Thyroid gland (tissue), 4 donors: ENCODE measurements around the gene FGGY. TPM values are rescaled to one million over a fixed set of nuclear protein-coding genes. Genes with fewer than 3 reads are reported as not detected.

ENCODE experiments used
- DNase-seq, 2 donors: peaks; one replicate each; pipeline ENCODE4 v3.0.0-alpha.2; 2019
- H3K27ac ChIP-seq, 3 donors: fragments of 200-600 bp; sonication (generic); 1 replicate in 2 of 3; 2 replicates in 1 of 3; pipeline ENCODE4 v1.5.1; 2016 to 2019; ENCODE audit warnings: mild to moderate bottlenecking in 1 of 3, moderate library complexity in 1 of 3
- H3K27me3 ChIP-seq: fragments of 200-600 bp; sonication (generic); one replicate; pipeline ENCODE4 v1.5.1; 2019
- H3K36me3 ChIP-seq, 2 donors: fragments of 200-600 bp; sonication (generic); one replicate each; pipeline ENCODE4 v1.5.1; 2016 to 2019
- H3K4me1 ChIP-seq, 2 donors: fragments of 200-600 bp; sonication (generic); one replicate each; pipeline ENCODE4 v1.5.1; 2017 to 2019
- H3K4me3 ChIP-seq, 3 donors: fragments of 200-600 bp; sonication (generic); replicated peaks in 1 of 3; 1 replicate in 2 of 3; 2 replicates in 1 of 3; pipeline ENCODE4 v1.5.1; 2016; ENCODE audit warnings: mild to moderate bottlenecking in 1 of 3
- H3K9me3 ChIP-seq: fragments of 200-600 bp; sonication (generic); one replicate; pipeline ENCODE4 v1.5.1; 2017
- POLR2A ChIP-seq, 2 donors: fragments of 450-650 bp; IDR thresholded peaks; one replicate each; pipeline ENCODE4 v1.6.1; 2017; ENCODE audit warnings: antibody characterized with exemption in 2 of 2, mild to moderate bottlenecking in 2 of 2, moderate library complexity in 1 of 2
- WGBS, 2 donors: methylation state at CpG; one replicate each; pipeline ENCODE4 v1.1.5; 2017; 5-methylcytosine and 5-hydroxymethylcytosine counted together
- intact Hi-C: fragments of 100-400 bp; cut with DNase I; formaldehyde crosslinking; loops from one replicate; pipeline ENCODE4 v1.15.1; 2023
- total RNA-seq, 4 donors: library from RNA; depleted of rRNA; stranded (reverse); fragments of >200 nt; gene quantifications; one replicate each; pipeline ENCODE4 v1.2.3, GENCODE V29; 2016
- TF ChIP-seq, protein P1 (sequence below), 6 experiments: fragments of 200-600 bp in 3 of 6; fragments of 450-650 bp in 3 of 6; sonication (generic) in 3 of 6; IDR thresholded peaks; one replicate each; pipeline ENCODE4 v1.5.1; 2016 to 2019; ENCODE audit warnings: antibody characterized with exemption in 6 of 6, mild to moderate bottlenecking in 2 of 6, inconsistent platforms in 1 of 6, moderate library complexity in 1 of 6

FGGY gene
- total RNA-seq, 4 donors from 2014 or later = 24.6 to 46.1 (median 36.4) TPM

DNA sequence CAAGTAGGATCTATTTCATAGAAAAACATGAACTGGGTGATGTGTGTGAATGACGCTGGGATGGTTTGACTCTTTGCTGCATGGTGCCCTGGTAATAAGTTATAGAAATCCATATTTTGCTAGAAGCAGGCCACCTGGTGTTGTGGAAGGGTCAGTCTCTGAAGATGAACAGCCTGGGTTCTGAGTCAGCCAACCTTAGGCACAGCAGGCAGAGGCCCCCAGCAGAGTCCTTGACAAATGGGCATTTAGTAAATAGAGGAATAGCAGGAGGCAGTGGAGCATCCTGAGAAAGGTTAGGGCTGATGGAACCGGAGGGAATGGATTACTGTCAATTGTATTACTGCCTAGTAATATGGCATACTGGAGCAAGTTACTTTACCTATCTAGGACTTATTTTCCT is 20.9 kb downstream of the FGGY start:
- H3K36me3 ChIP-seq = no peaks in the 10 kb centered on the region
- H3K27ac ChIP-seq = no peak overlapping the region
- no peak for TF ChIP-seq POLR2A (IDR thresholded peaks at IDR 0.05)
- DNase-seq = no peak
- peaks cover 21 to 29% of the 10 kb centered on the region in 2 donors for H3K4me1 ChIP-seq
- H3K9me3 ChIP-seq = no peaks in the 10 kb centered on the region
- H3K4me3 ChIP-seq = no peak overlapping the region
- WGBS, 2 donors = 64 to 97% methylated on average over 2 of the region's 2 CpGs
- intact Hi-C loops = no loop called here
- H3K27me3 ChIP-seq = no peaks in the 10 kb centered on the region

DNA sequence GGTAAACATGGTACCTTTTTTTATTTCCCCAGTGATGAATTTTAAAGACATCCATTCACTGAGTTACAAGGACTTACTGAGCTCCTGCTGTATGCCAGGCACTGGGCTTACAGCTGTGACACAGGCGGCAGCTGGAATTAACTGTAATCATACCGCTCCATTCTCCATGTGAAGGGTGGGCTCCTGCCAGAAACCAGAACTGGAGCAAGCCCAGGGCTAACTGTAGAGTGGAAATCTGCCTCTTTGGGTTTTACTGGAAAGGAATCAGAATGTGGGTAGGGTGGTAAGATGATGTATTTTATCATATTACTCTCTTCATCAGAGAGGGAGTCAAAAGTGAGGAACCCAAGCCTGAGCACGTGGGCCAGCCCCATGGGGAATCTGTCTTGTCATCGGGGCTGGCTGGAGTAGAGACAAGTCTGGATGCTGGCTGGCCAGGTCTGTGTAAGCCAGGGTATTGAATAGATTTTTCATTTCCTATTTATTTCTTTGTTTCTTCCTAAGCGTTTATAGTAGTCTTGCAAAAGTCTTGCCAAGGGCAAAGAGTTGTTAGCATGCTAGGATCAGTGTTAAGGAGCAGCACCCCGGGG is 21.5 kb downstream of the FGGY start:
- no peak for DNase-seq
- no peak overlapping the region for H3K27ac ChIP-seq
- no peak overlapping the region for H3K4me3 ChIP-seq
- H3K27me3 ChIP-seq = no peaks in the 10 kb centered on the region
- H3K4me1 ChIP-seq = peaks cover 21 to 29% of the 10 kb centered on the region in 2 donors
- intact Hi-C loops = no loop called here
- no peaks in the 10 kb centered on the region for H3K9me3 ChIP-seq
- no peak for TF ChIP-seq POLR2A (IDR thresholded peaks at IDR 0.05)
- TF ChIP-seq, protein P1, sequence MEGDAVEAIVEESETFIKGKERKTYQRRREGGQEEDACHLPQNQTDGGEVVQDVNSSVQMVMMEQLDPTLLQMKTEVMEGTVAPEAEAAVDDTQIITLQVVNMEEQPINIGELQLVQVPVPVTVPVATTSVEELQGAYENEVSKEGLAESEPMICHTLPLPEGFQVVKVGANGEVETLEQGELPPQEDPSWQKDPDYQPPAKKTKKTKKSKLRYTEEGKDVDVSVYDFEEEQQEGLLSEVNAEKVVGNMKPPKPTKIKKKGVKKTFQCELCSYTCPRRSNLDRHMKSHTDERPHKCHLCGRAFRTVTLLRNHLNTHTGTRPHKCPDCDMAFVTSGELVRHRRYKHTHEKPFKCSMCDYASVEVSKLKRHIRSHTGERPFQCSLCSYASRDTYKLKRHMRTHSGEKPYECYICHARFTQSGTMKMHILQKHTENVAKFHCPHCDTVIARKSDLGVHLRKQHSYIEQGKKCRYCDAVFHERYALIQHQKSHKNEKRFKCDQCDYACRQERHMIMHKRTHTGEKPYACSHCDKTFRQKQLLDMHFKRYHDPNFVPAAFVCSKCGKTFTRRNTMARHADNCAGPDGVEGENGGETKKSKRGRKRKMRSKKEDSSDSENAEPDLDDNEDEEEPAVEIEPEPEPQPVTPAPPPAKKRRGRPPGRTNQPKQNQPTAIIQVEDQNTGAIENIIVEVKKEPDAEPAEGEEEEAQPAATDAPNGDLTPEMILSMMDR (IDR thresholded peaks at IDR 0.05) = no peak
- H3K36me3 ChIP-seq = no peaks in the 10 kb centered on the region
- WGBS, 2 donors = 74 to 83% methylated on average over 6 of the region's 6 CpGs

DNA sequence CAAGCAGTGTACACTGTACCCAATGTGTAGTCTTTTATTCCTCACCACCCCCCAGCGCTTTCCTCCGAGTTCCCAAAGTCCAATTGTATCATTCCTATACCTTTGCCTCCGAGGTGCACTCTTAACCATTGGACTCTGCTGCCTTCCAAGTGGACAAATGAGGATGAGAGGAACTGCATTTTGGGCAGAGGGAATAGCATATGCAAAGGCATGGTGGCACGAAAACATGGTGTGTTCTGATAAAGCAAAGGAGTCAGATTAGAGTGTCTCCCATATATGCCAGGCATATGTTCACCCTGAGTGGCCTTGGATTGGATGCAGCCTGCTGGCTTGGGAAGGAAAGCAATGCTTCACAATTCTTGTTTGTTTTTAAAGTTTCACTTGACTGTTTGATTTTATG is 25.5 kb downstream of the FGGY start:
- intact Hi-C loops = no loop called here
- Histone ChIP-seq H3K27ac (no peak overlapping the region), H3K4me3 (no peak overlapping the region), H3K9me3 (no peaks in the 10 kb centered on the region), H3K36me3 (no peaks in the 10 kb centered on the region), H3K4me1 (peaks cover under 1 to 4% of the 10 kb centered on the region in 2 donors), H3K27me3 (no peaks in the 10 kb centered on the region)
- no peak for TF ChIP-seq POLR2A (IDR thresholded peaks at IDR 0.05)
- TF ChIP-seq, protein P1 (IDR thresholded peaks at IDR 0.05) = no peak
- DNase-seq = no peak
- WGBS, 2 donors = 96 to 97% methylated on average over 4 of the region's 4 CpGs

DNA sequence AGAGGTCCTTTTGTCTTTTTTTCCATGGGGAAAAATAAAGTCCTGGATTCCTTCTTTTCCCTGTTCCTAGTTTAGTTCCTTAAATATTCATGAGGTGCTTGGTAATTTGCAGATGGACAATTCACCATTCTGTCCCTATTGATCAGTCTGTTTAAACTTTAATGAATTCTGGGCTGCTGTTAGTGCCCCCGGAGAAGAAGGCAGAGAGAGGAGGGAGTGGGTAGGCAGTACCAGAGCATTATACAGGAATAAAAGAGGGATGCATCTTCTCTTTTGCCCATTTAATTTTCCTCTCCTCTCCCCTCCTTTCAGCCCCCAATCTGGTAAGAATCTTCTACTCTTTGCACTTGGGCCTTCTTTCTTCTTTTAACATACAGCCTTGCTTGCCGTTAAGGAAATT is 25.9 kb downstream of the FGGY start:
- DNase-seq = no peak
- H3K27me3 ChIP-seq = no peaks in the 10 kb centered on the region
- no peak overlapping the region for H3K4me3 ChIP-seq
- no peak overlapping the region for H3K27ac ChIP-seq
- H3K9me3 ChIP-seq = no peaks in the 10 kb centered on the region
- no peaks in the 10 kb centered on the region for H3K36me3 ChIP-seq
- TF ChIP-seq, protein P1 (IDR thresholded peaks at IDR 0.05) = no peak
- no peak for TF ChIP-seq POLR2A (IDR thresholded peaks at IDR 0.05)
- intact Hi-C loops = no loop called here
- 90 to 92% methylated on average over 2 of the region's 2 CpGs for WGBS, 2 donors
- no peaks in the 10 kb centered on the region for H3K4me1 ChIP-seq

DNA sequence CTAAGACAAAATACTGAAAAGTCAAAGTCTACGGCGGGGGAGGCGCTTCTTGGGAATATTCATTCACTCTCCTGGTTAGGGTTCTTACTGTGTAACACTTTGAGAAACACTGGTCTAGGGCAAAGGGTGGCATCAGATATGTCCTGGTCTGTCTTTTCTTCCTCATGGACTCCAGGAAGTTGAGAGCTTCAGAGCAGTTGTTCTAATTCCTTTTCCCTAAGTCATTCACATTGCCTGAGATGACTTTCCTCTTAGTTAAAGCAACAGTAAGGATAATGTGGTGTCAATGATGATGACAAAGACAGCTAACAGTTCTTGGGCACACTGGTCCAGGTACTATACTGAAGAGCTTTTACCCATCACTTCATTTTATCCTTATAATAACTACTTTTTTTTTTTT is 27.0 kb downstream of the FGGY start:
- Histone ChIP-seq H3K4me1 (no peaks in the 10 kb centered on the region), H3K27ac (no peak overlapping the region), H3K9me3 (no peaks in the 10 kb centered on the region), H3K4me3 (no peak overlapping the region), H3K27me3 (no peaks in the 10 kb centered on the region), H3K36me3 (no peaks in the 10 kb centered on the region)
- DNase-seq = no peak
- TF ChIP-seq POLR2A (IDR thresholded peaks at IDR 0.05) = no peak
- TF ChIP-seq, protein P1 (IDR thresholded peaks at IDR 0.05) = no peak
- 96 to 99% methylated on average over 3 of the region's 3 CpGs for WGBS, 2 donors
- intact Hi-C loops = no loop called here
